GM18868 (cell line): ENCODE results near the gene KLHDC2.
"Not testable (repeated sequence)": the region's sequence is repeated elsewhere in the genome, so short reads cannot be mapped to it uniquely, and the experiment has no call there.

Source experiments
- ATAC-seq: cut with Tn5 transposase; IDR thresholded peaks from one replicate; pipeline ENCODE4 v1.9.1; 2021; ENCODE audit warnings: mild to moderate bottlenecking, moderate library complexity; ENCODE audit not compliant: unreplicated experiment

KLHDC2 gene

GRCh38 chr14:49767571-49768300, at the start of gene KLHDC2:
KLHDC2 (plus strand) TSS chr14:49768153; CDS start chr14:49768469, 316 bp downstream.
- ATAC-seq = peak; percentile 92

- ATAC-seq = no peak
Measured at GRCh38 chr14:49720744-49721143, 47.2 kb upstream of the KLHDC2 start.

- ATAC-seq = not testable (repeated sequence)
Measured at GRCh38 chr14:49721733-49722435, 46.1 kb upstream of the KLHDC2 start.

- ATAC-seq = no peak
Measured at GRCh38 chr14:49727171-49727570, 40.8 kb upstream of the KLHDC2 start.

- ATAC-seq = no peak
Measured at GRCh38 chr14:49732896-49733295, 35.1 kb upstream of the KLHDC2 start.

- no peak for ATAC-seq
Measured at GRCh38 chr14:49733836-49734235, 34.1 kb upstream of the KLHDC2 start.

GRCh38 chr14:49735669-49736068, 32.3 kb upstream of the KLHDC2 start:
- not testable (repeated sequence) for ATAC-seq

- ATAC-seq = no peak
Measured at GRCh38 chr14:49745191-49745590, 22.8 kb upstream of the KLHDC2 start.

GRCh38 chr14:49746476-49746875, 21.5 kb upstream of the KLHDC2 start:
- ATAC-seq = not testable (repeated sequence)

GRCh38 chr14:49754570-49755097, 13.3 kb upstream of the KLHDC2 start:
- ATAC-seq = no peak

- no peak for ATAC-seq
Measured at GRCh38 chr14:49755378-49755777, 12.6 kb upstream of the KLHDC2 start.

- ATAC-seq = no peak
Measured at GRCh38 chr14:49761839-49762551, 6.0 kb upstream of the KLHDC2 start.

- no peak for ATAC-seq
Measured at GRCh38 chr14:49766839-49767238, 1.1 kb upstream of the KLHDC2 start.

GRCh38 chr14:49767270-49767570, 733 bp upstream of the KLHDC2 start:
- no peak for ATAC-seq

GRCh38 chr14:49768301-49769121, 558 bp downstream of the KLHDC2 start:
- peak; percentile 28 for ATAC-seq

GRCh38 chr14:49769171-49769570, 1.2 kb downstream of the KLHDC2 start:
- no peak for ATAC-seq

- ATAC-seq = no peak
Measured at GRCh38 chr14:49769581-49770211, 1.7 kb downstream of the KLHDC2 start.

GRCh38 chr14:49770212-49770817, 2.4 kb downstream of the KLHDC2 start:
- ATAC-seq = no peak

GRCh38 chr14:49771691-49772090, 3.7 kb downstream of the KLHDC2 start:
- ATAC-seq = not testable (repeated sequence)

- no peak for ATAC-seq
Measured at GRCh38 chr14:49774106-49774505, 6.2 kb downstream of the KLHDC2 start.
